GM23338 (cell line): ENCODE data around the gene CHD9. TPM values are rescaled to one million over a fixed set of nuclear protein-coding genes. Genes with fewer than 3 reads are reported as not detected.

Experiments used
- ATAC-seq: fragments of 200-7000 bp; cut with Tn5 transposase; 3 replicates; pipeline ENCODE4 v1.9.1; 2020
- DNase-seq: peaks from one replicate; pipeline ENCODE4 v3.0.0-alpha.2; 2015; ENCODE audit warnings: low spot score
- H2AFZ ChIP-seq: fragments of 200-600 bp; sonication (generic); 2 replicates; pipeline ENCODE4 v1.8.0; 2016; ENCODE audit warnings: antibody characterized with exemption, mild to moderate bottlenecking, moderate library complexity
- H3F3A ChIP-seq: fragments of 200-600 bp; sonication (generic); replicated peaks from 2 replicates; pipeline ENCODE4 v1.8.0; 2017; ENCODE audit warnings: antibody characterized with exemption, mixed run types, low read depth
- H3K27ac ChIP-seq: fragments of 200-600 bp; sonication (generic); 2 replicates; pipeline ENCODE4 v1.6.1; 2016; ENCODE audit warnings: low read depth
- H3K27me3 ChIP-seq: fragments of 200-600 bp; sonication (generic); 2 replicates; pipeline ENCODE4 v1.8.0; 2016; ENCODE audit warnings: mild to moderate bottlenecking, mixed run types, moderate library complexity; ENCODE audit not compliant: insufficient read depth
- H3K36me3 ChIP-seq: fragments of 200-600 bp; sonication (generic); 2 replicates; pipeline ENCODE4 v1.8.0; 2016; ENCODE audit warnings: mild to moderate bottlenecking; ENCODE audit not compliant: insufficient read depth
- H3K4me1 ChIP-seq: fragments of 200-600 bp; sonication (generic); 2 replicates; pipeline ENCODE4 v1.8.0; 2016; ENCODE audit warnings: mild to moderate bottlenecking, moderate library complexity; ENCODE audit not compliant: insufficient read depth
- H3K4me2 ChIP-seq: fragments of 200-600 bp; sonication (generic); 2 replicates; pipeline ENCODE4 v1.7.1; 2017; ENCODE audit warnings: mixed run types
- H3K4me3 ChIP-seq: fragments of 200-600 bp; sonication (generic); 2 replicates; pipeline ENCODE4 v1.6.1; 2016; ENCODE audit warnings: mixed run types
- H3K79me2 ChIP-seq: fragments of 200-600 bp; sonication (generic); replicated peaks from 2 replicates; pipeline ENCODE4 v1.8.0; 2017; ENCODE audit warnings: mild to moderate bottlenecking; ENCODE audit not compliant: insufficient read depth
- H3K9me2 ChIP-seq: fragments of 200-600 bp; sonication (generic); 2 replicates; pipeline ENCODE4 v1.8.0; 2017; ENCODE audit not compliant: insufficient read depth
- H4K20me1 ChIP-seq: fragments of 200-600 bp; sonication (generic); replicated peaks from 2 replicates; pipeline ENCODE4 v1.8.0; 2017; ENCODE audit warnings: mild to moderate bottlenecking; ENCODE audit not compliant: insufficient read depth
- H3K27ac Mint-ChIP-seq: 2 replicates; pipeline ENCODE4 v1.8.0; 2020; ENCODE audit warnings: inconsistent platforms, mild to moderate bottlenecking, moderate library complexity, mixed read lengths
- H3K27me3 Mint-ChIP-seq: 3 replicates; pipeline ENCODE4 v1.8.0; 2022; ENCODE audit warnings: low read depth, mild to moderate bottlenecking, moderate library complexity, mixed read lengths, inconsistent platforms; ENCODE audit not compliant: insufficient read depth, poor library complexity
- H3K36me3 Mint-ChIP-seq: 3 replicates; pipeline ENCODE4 v1.8.0; 2021; ENCODE audit warnings: low read depth, mild to moderate bottlenecking, inconsistent platforms, moderate library complexity, mixed read lengths
- H3K4me1 Mint-ChIP-seq: 3 replicates; pipeline ENCODE4 v1.8.0; 2020; ENCODE audit warnings: mild to moderate bottlenecking, inconsistent platforms, mixed read lengths
- H3K4me3 Mint-ChIP-seq: 3 replicates; pipeline ENCODE4 v1.8.0; 2021; ENCODE audit warnings: moderate library complexity, mild to moderate bottlenecking, inconsistent platforms, mixed read lengths
- H3K9me3 Mint-ChIP-seq: 3 replicates; pipeline ENCODE4 v1.8.0; 2020; ENCODE audit warnings: moderate library complexity, mild to moderate bottlenecking, inconsistent platforms, mixed read lengths
- CREB1 ChIP-seq: fragments of 250-450 bp; sonication (Bioruptor Pico); IDR thresholded peaks from 2 replicates; pipeline ENCODE4 v1.5.0; 2020; ENCODE audit warnings: low read depth, mild to moderate bottlenecking, moderate library complexity
- EZH2 ChIP-seq: fragments of 200-600 bp; sonication (generic); IDR thresholded peaks from one replicate; pipeline ENCODE4 v1.8.0; 2017; ENCODE audit warnings: antibody characterized with exemption, mild to moderate bottlenecking, low read depth; ENCODE audit not compliant: unreplicated experiment
- EZH2phosphoT487 ChIP-seq: fragments of 200-600 bp; sonication (generic); IDR thresholded peaks from one replicate; pipeline ENCODE4 v1.8.1; 2018; ENCODE audit warnings: antibody characterized with exemption; ENCODE audit not compliant: unreplicated experiment
- JUNB ChIP-seq: IDR thresholded peaks from one replicate; pipeline ENCODE4 v1.6.1; 2016; ENCODE audit warnings: antibody characterized with exemption; ENCODE audit not compliant: unreplicated experiment
- NANOG ChIP-seq: IDR thresholded peaks from 2 replicates; pipeline ENCODE4 v1.6.1; 2016; ENCODE audit warnings: antibody characterized with exemption, borderline replicate concordance
- POLR2AphosphoS5 ChIP-seq: IDR thresholded peaks from 2 replicates; pipeline ENCODE4 v1.6.1; 2016; ENCODE audit warnings: antibody characterized with exemption, low read depth
- STAT1 ChIP-seq: IDR thresholded peaks from one replicate; pipeline ENCODE4 v1.6.1; 2016; ENCODE audit warnings: antibody characterized with exemption; ENCODE audit not compliant: unreplicated experiment
- ZNF114 ChIP-seq: fragments of 250-450 bp; sonication (Bioruptor Pico); IDR thresholded peaks from 2 replicates; pipeline ENCODE4 v1.5.0; 2020; ENCODE audit warnings: mild to moderate bottlenecking, moderate library complexity
- ZNF331 ChIP-seq: fragments of 250-450 bp; sonication (Bioruptor Pico); IDR thresholded peaks from 2 replicates; pipeline ENCODE4 v1.5.0; 2020; ENCODE audit warnings: low read depth, mild to moderate bottlenecking, moderate library complexity
- polyA plus RNA-seq: library from polyadenylated mRNA; unstranded; fragments of >200 nt; fragmentation: Nextera tagmentation; extraction: Ambion mirVana; gene quantifications from 2 replicates; pipeline ENCODE4 v1.2.1, GENCODE V29; 2016
- total RNA-seq: library from RNA; depleted of rRNA; stranded (reverse); fragments of >200 nt; shearing (Covaris generic); gene quantifications from 2 replicates; pipeline ENCODE4 v1.2.3, GENCODE V29; 2014
- TF ChIP-seq, protein P1 (sequence below): IDR thresholded peaks from 2 replicates; pipeline ENCODE4 v1.6.1; 2016; ENCODE audit warnings: antibody characterized with exemption
- TF ChIP-seq, protein P2 (sequence below): IDR thresholded peaks from one replicate; pipeline ENCODE4 v1.6.1; 2018; ENCODE audit warnings: antibody characterized with exemption; ENCODE audit not compliant: unreplicated experiment
- TF ChIP-seq, protein P3 (sequence below), 2 experiments: fragments of 200-600 bp in 1 of 2; sonication (generic) in 1 of 2; conservative IDR thresholded peaks; 2 replicates each; pipeline versions ENCODE4 v1.5.1 to v1.6.1; 2016 to 2017; ENCODE audit warnings: antibody characterized with exemption in 2 of 2, low read depth in 2 of 2, mild to moderate bottlenecking in 2 of 2, moderate library complexity in 1 of 2
- TF ChIP-seq, protein P4 (sequence below): fragments of 250-450 bp; sonication (Bioruptor Pico); IDR thresholded peaks from 2 replicates; pipeline ENCODE4 v1.5.0; 2020; ENCODE audit warnings: mild to moderate bottlenecking, moderate library complexity

CHD9 gene
- total and polyA plus RNA-seq, 2 experiments from 2014 or later: 18.8 to 46.6 TPM

DNA sequence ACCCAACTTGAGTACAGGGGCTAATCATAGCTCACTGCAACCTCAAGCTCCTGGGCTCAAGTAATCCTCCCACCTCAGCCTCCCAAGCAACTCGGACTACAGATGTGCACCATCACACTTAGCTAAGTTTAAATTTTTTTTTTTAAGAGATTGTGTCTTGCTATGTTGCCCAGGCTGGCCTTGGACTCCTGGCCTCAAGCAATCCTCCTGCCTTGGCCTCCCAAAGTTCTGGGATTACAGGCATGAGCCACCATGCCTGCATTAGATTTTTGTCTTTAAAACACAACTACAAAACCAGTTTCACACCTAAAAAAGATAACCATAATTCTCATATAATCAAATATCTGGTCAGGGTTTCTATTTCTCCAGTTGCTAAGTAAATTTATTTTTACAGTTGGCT is 147.1 kb downstream of the CHD9 start:
- no peaks in the 10 kb centered on the region for H3F3A ChIP-seq
- Mint-ChIP-seq H3K36me3 (peaks cover 26% of the 10 kb centered on the region), H3K4me1 (peaks cover 10% of the 10 kb centered on the region; the same call in 2 of the 3 replicates), H3K9me3 (peaks cover 24% of the 10 kb centered on the region), H3K27me3 (peaks cover 2% of the 10 kb centered on the region), H3K27ac (no peak overlapping the region), H3K4me3 (no peak overlapping the region)
- no peaks in the 10 kb centered on the region for H3K4me1 ChIP-seq
- ATAC-seq (no peak), DNase-seq (no peak)
- no peaks in the 10 kb centered on the region; the same call in 1 of the 2 replicates for H3K79me2 ChIP-seq
- no peak for TF ChIP-seq POLR2AphosphoS5
- TF ChIP-seq, protein P1, sequence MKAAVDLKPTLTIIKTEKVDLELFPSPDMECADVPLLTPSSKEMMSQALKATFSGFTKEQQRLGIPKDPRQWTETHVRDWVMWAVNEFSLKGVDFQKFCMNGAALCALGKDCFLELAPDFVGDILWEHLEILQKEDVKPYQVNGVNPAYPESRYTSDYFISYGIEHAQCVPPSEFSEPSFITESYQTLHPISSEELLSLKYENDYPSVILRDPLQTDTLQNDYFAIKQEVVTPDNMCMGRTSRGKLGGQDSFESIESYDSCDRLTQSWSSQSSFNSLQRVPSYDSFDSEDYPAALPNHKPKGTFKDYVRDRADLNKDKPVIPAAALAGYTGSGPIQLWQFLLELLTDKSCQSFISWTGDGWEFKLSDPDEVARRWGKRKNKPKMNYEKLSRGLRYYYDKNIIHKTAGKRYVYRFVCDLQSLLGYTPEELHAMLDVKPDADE: no peak
- no peak for TF ChIP-seq STAT1
- TF ChIP-seq CREB1 (CRISPR knock-in tag): no peak
- no peak for TF ChIP-seq ZNF114 (CRISPR knock-in tag)
- no peak for TF ChIP-seq ZNF331
- no peak for TF ChIP-seq NANOG
- TF ChIP-seq JUNB: no peak
- TF ChIP-seq, protein P2, sequence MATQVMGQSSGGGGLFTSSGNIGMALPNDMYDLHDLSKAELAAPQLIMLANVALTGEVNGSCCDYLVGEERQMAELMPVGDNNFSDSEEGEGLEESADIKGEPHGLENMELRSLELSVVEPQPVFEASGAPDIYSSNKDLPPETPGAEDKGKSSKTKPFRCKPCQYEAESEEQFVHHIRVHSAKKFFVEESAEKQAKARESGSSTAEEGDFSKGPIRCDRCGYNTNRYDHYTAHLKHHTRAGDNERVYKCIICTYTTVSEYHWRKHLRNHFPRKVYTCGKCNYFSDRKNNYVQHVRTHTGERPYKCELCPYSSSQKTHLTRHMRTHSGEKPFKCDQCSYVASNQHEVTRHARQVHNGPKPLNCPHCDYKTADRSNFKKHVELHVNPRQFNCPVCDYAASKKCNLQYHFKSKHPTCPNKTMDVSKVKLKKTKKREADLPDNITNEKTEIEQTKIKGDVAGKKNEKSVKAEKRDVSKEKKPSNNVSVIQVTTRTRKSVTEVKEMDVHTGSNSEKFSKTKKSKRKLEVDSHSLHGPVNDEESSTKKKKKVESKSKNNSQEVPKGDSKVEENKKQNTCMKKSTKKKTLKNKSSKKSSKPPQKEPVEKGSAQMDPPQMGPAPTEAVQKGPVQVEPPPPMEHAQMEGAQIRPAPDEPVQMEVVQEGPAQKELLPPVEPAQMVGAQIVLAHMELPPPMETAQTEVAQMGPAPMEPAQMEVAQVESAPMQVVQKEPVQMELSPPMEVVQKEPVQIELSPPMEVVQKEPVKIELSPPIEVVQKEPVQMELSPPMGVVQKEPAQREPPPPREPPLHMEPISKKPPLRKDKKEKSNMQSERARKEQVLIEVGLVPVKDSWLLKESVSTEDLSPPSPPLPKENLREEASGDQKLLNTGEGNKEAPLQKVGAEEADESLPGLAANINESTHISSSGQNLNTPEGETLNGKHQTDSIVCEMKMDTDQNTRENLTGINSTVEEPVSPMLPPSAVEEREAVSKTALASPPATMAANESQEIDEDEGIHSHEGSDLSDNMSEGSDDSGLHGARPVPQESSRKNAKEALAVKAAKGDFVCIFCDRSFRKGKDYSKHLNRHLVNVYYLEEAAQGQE: no peak
- TF ChIP-seq EZH2: no peak
- TF ChIP-seq, protein P3, sequence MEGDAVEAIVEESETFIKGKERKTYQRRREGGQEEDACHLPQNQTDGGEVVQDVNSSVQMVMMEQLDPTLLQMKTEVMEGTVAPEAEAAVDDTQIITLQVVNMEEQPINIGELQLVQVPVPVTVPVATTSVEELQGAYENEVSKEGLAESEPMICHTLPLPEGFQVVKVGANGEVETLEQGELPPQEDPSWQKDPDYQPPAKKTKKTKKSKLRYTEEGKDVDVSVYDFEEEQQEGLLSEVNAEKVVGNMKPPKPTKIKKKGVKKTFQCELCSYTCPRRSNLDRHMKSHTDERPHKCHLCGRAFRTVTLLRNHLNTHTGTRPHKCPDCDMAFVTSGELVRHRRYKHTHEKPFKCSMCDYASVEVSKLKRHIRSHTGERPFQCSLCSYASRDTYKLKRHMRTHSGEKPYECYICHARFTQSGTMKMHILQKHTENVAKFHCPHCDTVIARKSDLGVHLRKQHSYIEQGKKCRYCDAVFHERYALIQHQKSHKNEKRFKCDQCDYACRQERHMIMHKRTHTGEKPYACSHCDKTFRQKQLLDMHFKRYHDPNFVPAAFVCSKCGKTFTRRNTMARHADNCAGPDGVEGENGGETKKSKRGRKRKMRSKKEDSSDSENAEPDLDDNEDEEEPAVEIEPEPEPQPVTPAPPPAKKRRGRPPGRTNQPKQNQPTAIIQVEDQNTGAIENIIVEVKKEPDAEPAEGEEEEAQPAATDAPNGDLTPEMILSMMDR (conservative IDR thresholded peaks at IDR 0.05; ENCODE audit: low read depth in 2 of 2): no peak
- TF ChIP-seq, protein P4, sequence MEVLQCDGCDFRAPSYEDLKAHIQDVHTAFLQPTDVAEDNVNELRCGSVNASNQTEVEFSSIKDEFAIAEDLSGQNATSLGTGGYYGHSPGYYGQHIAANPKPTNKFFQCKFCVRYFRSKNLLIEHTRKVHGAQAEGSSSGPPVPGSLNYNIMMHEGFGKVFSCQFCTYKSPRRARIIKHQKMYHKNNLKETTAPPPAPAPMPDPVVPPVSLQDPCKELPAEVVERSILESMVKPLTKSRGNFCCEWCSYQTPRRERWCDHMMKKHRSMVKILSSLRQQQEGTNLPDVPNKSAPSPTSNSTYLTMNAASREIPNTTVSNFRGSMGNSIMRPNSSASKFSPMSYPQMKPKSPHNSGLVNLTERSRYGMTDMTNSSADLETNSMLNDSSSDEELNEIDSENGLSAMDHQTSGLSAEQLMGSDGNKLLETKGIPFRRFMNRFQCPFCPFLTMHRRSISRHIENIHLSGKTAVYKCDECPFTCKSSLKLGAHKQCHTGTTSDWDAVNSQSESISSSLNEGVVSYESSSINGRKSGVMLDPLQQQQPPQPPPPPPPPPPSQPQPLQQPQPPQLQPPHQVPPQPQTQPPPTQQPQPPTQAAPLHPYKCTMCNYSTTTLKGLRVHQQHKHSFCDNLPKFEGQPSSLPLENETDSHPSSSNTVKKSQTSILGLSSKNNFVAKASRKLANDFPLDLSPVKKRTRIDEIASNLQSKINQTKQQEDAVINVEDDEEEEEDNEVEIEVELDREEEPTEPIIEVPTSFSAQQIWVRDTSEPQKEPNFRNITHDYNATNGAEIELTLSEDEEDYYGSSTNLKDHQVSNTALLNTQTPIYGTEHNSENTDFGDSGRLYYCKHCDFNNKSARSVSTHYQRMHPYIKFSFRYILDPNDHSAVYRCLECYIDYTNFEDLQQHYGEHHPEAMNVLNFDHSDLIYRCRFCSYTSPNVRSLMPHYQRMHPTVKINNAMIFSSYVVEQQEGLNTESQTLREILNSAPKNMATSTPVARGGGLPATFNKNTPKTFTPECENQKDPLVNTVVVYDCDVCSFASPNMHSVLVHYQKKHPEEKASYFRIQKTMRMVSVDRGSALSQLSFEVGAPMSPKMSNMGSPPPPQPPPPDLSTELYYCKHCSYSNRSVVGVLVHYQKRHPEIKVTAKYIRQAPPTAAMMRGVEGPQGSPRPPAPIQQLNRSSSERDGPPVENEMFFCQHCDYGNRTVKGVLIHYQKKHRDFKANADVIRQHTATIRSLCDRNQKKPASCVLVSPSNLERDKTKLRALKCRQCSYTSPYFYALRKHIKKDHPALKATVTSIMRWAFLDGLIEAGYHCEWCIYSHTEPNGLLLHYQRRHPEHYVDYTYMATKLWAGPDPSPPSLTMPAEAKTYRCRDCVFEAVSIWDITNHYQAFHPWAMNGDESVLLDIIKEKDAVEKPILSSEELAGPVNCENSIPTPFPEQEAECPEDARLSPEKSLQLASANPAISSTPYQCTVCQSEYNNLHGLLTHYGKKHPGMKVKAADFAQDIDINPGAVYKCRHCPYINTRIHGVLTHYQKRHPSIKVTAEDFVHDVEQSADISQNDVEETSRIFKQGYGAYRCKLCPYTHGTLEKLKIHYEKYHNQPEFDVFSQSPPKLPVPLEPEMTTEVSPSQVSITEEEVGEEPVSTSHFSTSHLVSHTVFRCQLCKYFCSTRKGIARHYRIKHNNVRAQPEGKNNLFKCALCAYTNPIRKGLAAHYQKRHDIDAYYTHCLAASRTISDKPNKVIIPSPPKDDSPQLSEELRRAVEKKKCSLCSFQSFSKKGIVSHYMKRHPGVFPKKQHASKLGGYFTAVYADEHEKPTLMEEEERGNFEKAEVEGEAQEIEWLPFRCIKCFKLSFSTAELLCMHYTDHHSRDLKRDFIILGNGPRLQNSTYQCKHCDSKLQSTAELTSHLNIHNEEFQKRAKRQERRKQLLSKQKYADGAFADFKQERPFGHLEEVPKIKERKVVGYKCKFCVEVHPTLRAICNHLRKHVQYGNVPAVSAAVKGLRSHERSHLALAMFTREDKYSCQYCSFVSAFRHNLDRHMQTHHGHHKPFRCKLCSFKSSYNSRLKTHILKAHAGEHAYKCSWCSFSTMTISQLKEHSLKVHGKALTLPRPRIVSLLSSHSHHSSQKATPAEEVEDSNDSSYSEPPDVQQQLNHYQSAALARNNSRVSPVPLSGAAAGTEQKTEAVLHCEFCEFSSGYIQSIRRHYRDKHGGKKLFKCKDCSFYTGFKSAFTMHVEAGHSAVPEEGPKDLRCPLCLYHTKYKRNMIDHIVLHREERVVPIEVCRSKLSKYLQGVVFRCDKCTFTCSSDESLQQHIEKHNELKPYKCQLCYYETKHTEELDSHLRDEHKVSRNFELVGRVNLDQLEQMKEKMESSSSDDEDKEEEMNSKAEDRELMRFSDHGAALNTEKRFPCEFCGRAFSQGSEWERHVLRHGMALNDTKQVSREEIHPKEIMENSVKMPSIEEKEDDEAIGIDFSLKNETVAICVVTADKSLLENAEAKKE: no peak
- no peak for TF ChIP-seq EZH2phosphoT487
- H3K4me3 ChIP-seq: no peak overlapping the region
- H3K9me2 ChIP-seq: no peaks in the 10 kb centered on the region
- H3K4me2 ChIP-seq: no peak overlapping the region
- no peaks in the 10 kb centered on the region for H3K36me3 ChIP-seq
- no peaks in the 10 kb centered on the region for H3K27me3 ChIP-seq
- no peak overlapping the region for H3K27ac ChIP-seq
- no peak overlapping the region for H2AFZ ChIP-seq
- no peaks in the 10 kb centered on the region for H4K20me1 ChIP-seq
